GM23338 (cell line): ENCODE data around the gene NDUFA13.
A peak's percentile ranks its signal among the peaks of the same experiment; 100 is the strongest.

Experiments
- CREB1 ChIP-seq: fragments of 250-450 bp; sonication (Bioruptor Pico); IDR thresholded peaks from 2 replicates; pipeline ENCODE4 v1.5.0; 2020; ENCODE audit warnings: low read depth, mild to moderate bottlenecking, moderate library complexity
- CTCF ChIP-seq, 2 experiments: fragments of 200-600 bp in 1 of 2; sonication (generic) in 1 of 2; conservative IDR thresholded peaks; 2 replicates each; pipeline versions ENCODE4 v1.5.1 to v1.6.1; 2016 to 2017; ENCODE audit warnings: antibody characterized with exemption in 2 of 2, low read depth in 2 of 2, mild to moderate bottlenecking in 2 of 2, moderate library complexity in 1 of 2
- ETS1 ChIP-seq: IDR thresholded peaks from 2 replicates; pipeline ENCODE4 v1.6.1; 2016; ENCODE audit warnings: antibody characterized with exemption
- EZH2 ChIP-seq: fragments of 200-600 bp; sonication (generic); IDR thresholded peaks from one replicate; pipeline ENCODE4 v1.8.0; 2017; ENCODE audit warnings: antibody characterized with exemption, mild to moderate bottlenecking, low read depth; ENCODE audit not compliant: unreplicated experiment
- EZH2phosphoT487 ChIP-seq: fragments of 200-600 bp; sonication (generic); IDR thresholded peaks from one replicate; pipeline ENCODE4 v1.8.1; 2018; ENCODE audit warnings: antibody characterized with exemption; ENCODE audit not compliant: unreplicated experiment
- JUNB ChIP-seq: IDR thresholded peaks from one replicate; pipeline ENCODE4 v1.6.1; 2016; ENCODE audit warnings: antibody characterized with exemption; ENCODE audit not compliant: unreplicated experiment
- NANOG ChIP-seq: IDR thresholded peaks from 2 replicates; pipeline ENCODE4 v1.6.1; 2016; ENCODE audit warnings: antibody characterized with exemption, borderline replicate concordance
- POLR2AphosphoS5 ChIP-seq: IDR thresholded peaks from 2 replicates; pipeline ENCODE4 v1.6.1; 2016; ENCODE audit warnings: antibody characterized with exemption, low read depth
- REST ChIP-seq: IDR thresholded peaks from one replicate; pipeline ENCODE4 v1.6.1; 2018; ENCODE audit warnings: antibody characterized with exemption; ENCODE audit not compliant: unreplicated experiment

- TF ChIP-seq NANOG = no peak
- TF ChIP-seq CTCF (conservative IDR thresholded peaks at IDR 0.05; ENCODE audit: low read depth in 2 of 2) = 0 out of 4 replicates have a peak, but pooled peaks of 1 of the 2 experiments have one; percentile 2
- no peak for TF ChIP-seq REST
- TF ChIP-seq POLR2AphosphoS5 = no peak
- TF ChIP-seq EZH2 = no peak
- TF ChIP-seq JUNB = no peak
- TF ChIP-seq ETS1 = no peak
- no peak for TF ChIP-seq EZH2phosphoT487
- no peak for TF ChIP-seq CREB1
Measured at GRCh38 chr19:19499272-19499995, 16.6 kb upstream of the NDUFA13 start.
